HepG2 (cell line): Measurements from ENCODE around the gene RAB3D. TPM values are rescaled to one million over a fixed set of nuclear protein-coding genes. Genes with fewer than 3 reads are reported as not detected.

Experiments used
- IKZF4 ChIP-seq: sonication (generic); formaldehyde crosslinking; IDR thresholded peaks from 2 replicates; pipeline ENCODE4 v1.5.1; 2020; ENCODE audit warnings: borderline replicate concordance, mild to moderate bottlenecking, low read depth, missing genetic modification reagents; ENCODE audit errors: not compliant biosample characterization
- KDM5B ChIP-seq: sonication (generic); formaldehyde crosslinking; IDR thresholded peaks from 2 replicates; pipeline ENCODE4 v1.4.0; 2020; ENCODE audit warnings: missing genetic modification reagents, mild to moderate bottlenecking, borderline replicate concordance
- MXD4 ChIP-seq: IDR thresholded peaks from 2 replicates; pipeline ENCODE4 v1.6.1; 2016; ENCODE audit warnings: mild to moderate bottlenecking, missing biosample characterization, missing genetic modification reagents
- PAWR ChIP-seq: sonication (generic); formaldehyde crosslinking; IDR thresholded peaks from 2 replicates; pipeline ENCODE4 v1.4.0; 2020; ENCODE audit warnings: missing genetic modification reagents, mild to moderate bottlenecking, borderline replicate concordance
- POLR2AphosphoS5 ChIP-seq: IDR thresholded peaks from 2 replicates; pipeline ENCODE4 v1.6.1; 2012; ENCODE audit warnings: low read depth, low read length
- RBM22 ChIP-seq: fragments of 200-400 bp; formaldehyde crosslinking; optimal IDR thresholded peaks from 2 replicates; pipeline ENCODE3; 2017; ENCODE audit warnings: mild to moderate bottlenecking, low read length, moderate library complexity
- SNRNP70 ChIP-seq: fragments of 200-400 bp; formaldehyde crosslinking; IDR thresholded peaks from 2 replicates; pipeline ENCODE4 v1.6.1; 2017; ENCODE audit warnings: mild to moderate bottlenecking, low read depth, low read length, moderate library complexity
- SRSF4 ChIP-seq: fragments of 200-400 bp; formaldehyde crosslinking; IDR thresholded peaks from one replicate; pipeline ENCODE4 v1.6.1; 2018; ENCODE audit warnings: mild to moderate bottlenecking, low read depth, low read length, moderate library complexity; ENCODE audit not compliant: poor library complexity, severe bottlenecking
- SRY ChIP-seq: sonication (generic); formaldehyde crosslinking; IDR thresholded peaks from 2 replicates; pipeline ENCODE4 v1.8.0; 2022; ENCODE audit warnings: mild to moderate bottlenecking, missing genetic modification reagents
- ZBTB21 ChIP-seq: sonication (generic); formaldehyde crosslinking; IDR thresholded peaks from 2 replicates; pipeline ENCODE4 v1.4.0; 2020; ENCODE audit warnings: missing genetic modification reagents
- ZC3H4 ChIP-seq: sonication (generic); formaldehyde crosslinking; IDR thresholded peaks from 2 replicates; pipeline ENCODE4 v1.4.0; 2020; ENCODE audit warnings: missing genetic modification reagents, borderline replicate concordance
- ZNF354B ChIP-seq: sonication (generic); formaldehyde crosslinking; IDR thresholded peaks from 2 replicates; pipeline ENCODE4 v1.8.0; 2022; ENCODE audit warnings: mild to moderate bottlenecking, missing genetic modification reagents
- ZNF496 ChIP-seq: sonication (generic); formaldehyde crosslinking; IDR thresholded peaks from 2 replicates; pipeline ENCODE4 v1.8.1; 2023; ENCODE audit warnings: mild to moderate bottlenecking, moderate library complexity, missing genetic modification reagents; ENCODE audit not compliant: insufficient replicate concordance
- ZNF557 ChIP-seq: sonication (generic); formaldehyde crosslinking; IDR thresholded peaks from 2 replicates; pipeline ENCODE4 v1.4.0; 2020; ENCODE audit warnings: missing genetic modification reagents
- ZNF83 ChIP-seq: sonication (generic); formaldehyde crosslinking; IDR thresholded peaks from 2 replicates; pipeline ENCODE4 v1.4.0; 2020; ENCODE audit warnings: missing genetic modification reagents, mild to moderate bottlenecking, borderline replicate concordance
- ZSCAN29 ChIP-seq: sonication (generic); formaldehyde crosslinking; conservative IDR thresholded peaks from 2 replicates; pipeline ENCODE4 v1.4.0; 2020; ENCODE audit warnings: mild to moderate bottlenecking, missing genetic modification reagents
- polyA plus RNA-seq, 8 experiments: library from polyadenylated mRNA; depleted of rRNA in 3 of 8; stranded (reverse) in 7 of 8; unstranded in 1 of 8; fragments of >200 nt; fragmentation: Illumina TruSeq in 4 of 8; extraction: Trizol in 4 of 8; gene quantifications; 2 replicates each; pipeline versions ENCODE4 v1.2.1 to v1.2.3, GENCODE V29; 2011 to 2016; ENCODE audit warnings: low read depth in 4 of 8, missing spikeins in 1 of 8, mixed read lengths in 1 of 8; ENCODE audit not compliant: insufficient read depth in 1 of 8
- total RNA-seq, 5 experiments: library from RNA; depleted of rRNA; stranded (reverse); fragments of >200 nt; fragmentation: Illumina TruSeq; extraction: Trizol; gene quantifications; 2 replicates each; pipeline ENCODE4 v1.2.3, GENCODE V29; 2016; ENCODE audit warnings: low read depth in 1 of 5
- TF ChIP-seq, protein P1 (sequence below): sonication (generic); formaldehyde crosslinking; IDR thresholded peaks from 2 replicates; pipeline ENCODE4 v1.5.1; 2020; ENCODE audit warnings: missing genetic modification reagents, mild to moderate bottlenecking, borderline replicate concordance
- TF ChIP-seq, protein P2 (sequence below): sonication (generic); formaldehyde crosslinking; IDR thresholded peaks from 2 replicates; pipeline ENCODE4 v1.5.0; 2020; ENCODE audit warnings: mild to moderate bottlenecking, missing genetic modification reagents, borderline replicate concordance
- TF ChIP-seq, protein P3 (sequence below): sonication (generic); formaldehyde crosslinking; IDR thresholded peaks from 2 replicates; pipeline ENCODE4 v1.5.0; 2020; ENCODE audit warnings: missing genetic modification reagents, mild to moderate bottlenecking, borderline replicate concordance

RAB3D gene
- total and polyA plus RNA-seq, 2 of the 13 experiments (the other 11 are each of a cell fraction or from before 2014, with no cell fraction given), result 2.0 to 16.1 TPM

DNA sequence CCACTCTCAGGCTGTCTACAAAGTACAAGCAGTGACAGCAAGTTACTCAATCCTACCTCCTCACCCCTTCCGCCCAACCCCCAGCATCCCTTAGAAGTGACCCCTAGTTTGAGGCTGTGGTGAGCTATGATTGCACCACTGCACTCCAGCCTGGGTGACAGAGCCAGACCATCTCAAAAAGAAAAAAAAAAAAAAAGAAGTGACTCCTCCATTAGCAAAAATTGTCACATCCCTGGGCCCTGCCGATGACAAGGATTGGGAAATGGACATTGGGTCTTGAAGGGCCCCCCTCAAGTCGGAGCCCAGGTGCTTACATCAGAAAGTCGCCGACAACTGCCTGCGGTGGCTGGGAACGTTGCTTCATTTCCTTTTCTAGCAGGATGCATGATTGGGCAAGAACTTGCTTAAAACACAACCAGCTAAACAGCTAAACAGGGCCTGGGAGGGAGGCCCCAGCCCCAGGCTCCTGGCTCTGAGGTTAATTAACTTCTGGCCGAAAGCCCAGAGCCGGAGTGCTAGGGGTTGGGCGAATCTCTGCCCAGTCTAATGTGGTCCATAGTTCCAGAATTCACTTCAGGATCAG lies 15.3 kb downstream of the RAB3D start (continued):
- TF ChIP-seq, protein P1, sequence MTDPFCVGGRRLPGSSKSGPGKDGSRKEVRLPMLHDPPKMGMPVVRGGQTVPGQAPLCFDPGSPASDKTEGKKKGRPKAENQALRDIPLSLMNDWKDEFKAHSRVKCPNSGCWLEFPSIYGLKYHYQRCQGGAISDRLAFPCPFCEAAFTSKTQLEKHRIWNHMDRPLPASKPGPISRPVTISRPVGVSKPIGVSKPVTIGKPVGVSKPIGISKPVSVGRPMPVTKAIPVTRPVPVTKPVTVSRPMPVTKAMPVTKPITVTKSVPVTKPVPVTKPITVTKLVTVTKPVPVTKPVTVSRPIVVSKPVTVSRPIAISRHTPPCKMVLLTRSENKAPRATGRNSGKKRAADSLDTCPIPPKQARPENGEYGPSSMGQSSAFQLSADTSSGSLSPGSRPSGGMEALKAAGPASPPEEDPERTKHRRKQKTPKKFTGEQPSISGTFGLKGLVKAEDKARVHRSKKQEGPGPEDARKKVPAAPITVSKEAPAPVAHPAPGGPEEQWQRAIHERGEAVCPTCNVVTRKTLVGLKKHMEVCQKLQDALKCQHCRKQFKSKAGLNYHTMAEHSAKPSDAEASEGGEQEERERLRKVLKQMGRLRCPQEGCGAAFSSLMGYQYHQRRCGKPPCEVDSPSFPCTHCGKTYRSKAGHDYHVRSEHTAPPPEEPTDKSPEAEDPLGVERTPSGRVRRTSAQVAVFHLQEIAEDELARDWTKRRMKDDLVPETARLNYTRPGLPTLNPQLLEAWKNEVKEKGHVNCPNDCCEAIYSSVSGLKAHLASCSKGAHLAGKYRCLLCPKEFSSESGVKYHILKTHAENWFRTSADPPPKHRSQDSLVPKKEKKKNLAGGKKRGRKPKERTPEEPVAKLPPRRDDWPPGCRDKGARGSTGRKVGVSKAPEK, result no peak
- TF ChIP-seq ZNF83 (CRISPR knock-in tag), result no peak
- TF ChIP-seq ZSCAN29, result 0 out of 2 replicates have a peak, but pooled peaks have one; percentile 59
- TF ChIP-seq, protein P2, sequence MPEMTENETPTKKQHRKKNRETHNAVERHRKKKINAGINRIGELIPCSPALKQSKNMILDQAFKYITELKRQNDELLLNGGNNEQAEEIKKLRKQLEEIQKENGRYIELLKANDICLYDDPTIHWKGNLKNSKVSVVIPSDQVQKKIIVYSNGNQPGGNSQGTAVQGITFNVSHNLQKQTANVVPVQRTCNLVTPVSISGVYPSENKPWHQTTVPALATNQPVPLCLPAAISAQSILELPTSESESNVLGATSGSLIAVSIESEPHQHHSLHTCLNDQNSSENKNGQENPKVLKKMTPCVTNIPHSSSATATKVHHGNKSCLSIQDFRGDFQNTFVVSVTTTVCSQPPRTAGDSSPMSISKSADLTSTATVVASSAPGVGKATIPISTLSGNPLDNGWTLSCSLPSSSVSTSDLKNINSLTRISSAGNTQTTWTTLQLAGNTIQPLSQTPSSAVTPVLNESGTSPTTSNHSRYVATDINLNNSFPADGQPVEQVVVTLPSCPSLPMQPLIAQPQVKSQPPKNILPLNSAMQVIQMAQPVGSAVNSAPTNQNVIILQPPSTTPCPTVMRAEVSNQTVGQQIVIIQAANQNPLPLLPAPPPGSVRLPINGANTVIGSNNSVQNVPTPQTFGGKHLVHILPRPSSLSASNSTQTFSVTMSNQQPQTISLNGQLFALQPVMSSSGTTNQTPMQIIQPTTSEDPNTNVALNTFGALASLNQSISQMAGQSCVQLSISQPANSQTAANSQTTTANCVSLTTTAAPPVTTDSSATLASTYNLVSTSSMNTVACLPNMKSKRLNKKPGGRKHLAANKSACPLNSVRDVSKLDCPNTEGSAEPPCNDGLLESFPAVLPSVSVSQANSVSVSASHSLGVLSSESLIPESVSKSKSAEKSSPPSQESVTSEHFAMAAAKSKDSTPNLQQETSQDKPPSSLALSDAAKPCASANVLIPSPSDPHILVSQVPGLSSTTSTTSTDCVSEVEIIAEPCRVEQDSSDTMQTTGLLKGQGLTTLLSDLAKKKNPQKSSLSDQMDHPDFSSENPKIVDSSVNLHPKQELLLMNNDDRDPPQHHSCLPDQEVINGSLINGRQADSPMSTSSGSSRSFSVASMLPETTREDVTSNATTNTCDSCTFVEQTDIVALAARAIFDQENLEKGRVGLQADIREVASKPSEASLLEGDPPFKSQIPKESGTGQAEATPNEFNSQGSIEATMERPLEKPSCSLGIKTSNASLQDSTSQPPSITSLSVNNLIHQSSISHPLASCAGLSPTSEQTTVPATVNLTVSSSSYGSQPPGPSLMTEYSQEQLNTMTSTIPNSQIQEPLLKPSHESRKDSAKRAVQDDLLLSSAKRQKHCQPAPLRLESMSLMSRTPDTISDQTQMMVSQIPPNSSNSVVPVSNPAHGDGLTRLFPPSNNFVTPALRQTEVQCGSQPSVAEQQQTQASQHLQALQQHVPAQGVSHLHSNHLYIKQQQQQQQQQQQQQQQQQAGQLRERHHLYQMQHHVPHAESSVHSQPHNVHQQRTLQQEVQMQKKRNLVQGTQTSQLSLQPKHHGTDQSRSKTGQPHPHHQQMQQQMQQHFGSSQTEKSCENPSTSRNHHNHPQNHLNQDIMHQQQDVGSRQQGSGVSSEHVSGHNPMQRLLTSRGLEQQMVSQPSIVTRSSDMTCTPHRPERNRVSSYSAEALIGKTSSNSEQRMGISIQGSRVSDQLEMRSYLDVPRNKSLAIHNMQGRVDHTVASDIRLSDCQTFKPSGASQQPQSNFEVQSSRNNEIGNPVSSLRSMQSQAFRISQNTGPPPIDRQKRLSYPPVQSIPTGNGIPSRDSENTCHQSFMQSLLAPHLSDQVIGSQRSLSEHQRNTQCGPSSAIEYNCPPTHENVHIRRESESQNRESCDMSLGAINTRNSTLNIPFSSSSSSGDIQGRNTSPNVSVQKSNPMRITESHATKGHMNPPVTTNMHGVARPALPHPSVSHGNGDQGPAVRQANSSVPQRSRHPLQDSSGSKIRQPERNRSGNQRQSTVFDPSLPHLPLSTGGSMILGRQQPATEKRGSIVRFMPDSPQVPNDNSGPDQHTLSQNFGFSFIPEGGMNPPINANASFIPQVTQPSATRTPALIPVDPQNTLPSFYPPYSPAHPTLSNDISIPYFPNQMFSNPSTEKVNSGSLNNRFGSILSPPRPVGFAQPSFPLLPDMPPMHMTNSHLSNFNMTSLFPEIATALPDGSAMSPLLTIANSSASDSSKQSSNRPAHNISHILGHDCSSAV (CRISPR knock-in tag), result no peak
- no peak for TF ChIP-seq RBM22
- TF ChIP-seq PAWR (CRISPR knock-in tag), result no peak
- no peak for TF ChIP-seq ZNF496 (CRISPR knock-in tag)
- TF ChIP-seq ZBTB21 (CRISPR knock-in tag), result 0 out of 2 replicates have a peak, but pooled peaks have one; percentile 32
- no peak for TF ChIP-seq SRY
- no peak; the same call in 1 of the 2 replicates for TF ChIP-seq KDM5B (CRISPR knock-in tag)
- TF ChIP-seq SNRNP70, result no peak
- no peak for TF ChIP-seq MXD4 (CRISPR knock-in tag)
- no peak for TF ChIP-seq ZC3H4 (CRISPR knock-in tag)
- TF ChIP-seq ZNF557 (CRISPR knock-in tag), result no peak
- TF ChIP-seq SRSF4, result no peak
- TF ChIP-seq, protein P3, sequence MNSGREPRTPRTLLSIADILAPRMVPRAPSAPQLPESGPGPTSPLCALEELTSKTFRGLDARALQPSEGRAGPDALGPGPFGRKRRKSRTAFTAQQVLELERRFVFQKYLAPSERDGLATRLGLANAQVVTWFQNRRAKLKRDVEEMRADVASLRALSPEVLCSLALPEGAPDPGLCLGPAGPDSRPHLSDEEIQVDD, result no peak
- TF ChIP-seq ZNF354B (CRISPR knock-in tag), result no peak
- no peak for TF ChIP-seq POLR2AphosphoS5
- no peak for TF ChIP-seq IKZF4 (CRISPR knock-in tag)
